Thoracic aorta endothelial cell (primary cell): ENCODE results near the gene CRYZ. TPM values are rescaled to one million over a fixed set of nuclear protein-coding genes. Genes with fewer than 3 reads are reported as not detected.

Experiments used
- total RNA-seq: library from RNA; depleted of rRNA; stranded (reverse); fragments of >200 nt; gene quantifications from 2 replicates; pipeline ENCODE4 v1.2.3, GENCODE V29; 2012

Gene CRYZ, protein sequence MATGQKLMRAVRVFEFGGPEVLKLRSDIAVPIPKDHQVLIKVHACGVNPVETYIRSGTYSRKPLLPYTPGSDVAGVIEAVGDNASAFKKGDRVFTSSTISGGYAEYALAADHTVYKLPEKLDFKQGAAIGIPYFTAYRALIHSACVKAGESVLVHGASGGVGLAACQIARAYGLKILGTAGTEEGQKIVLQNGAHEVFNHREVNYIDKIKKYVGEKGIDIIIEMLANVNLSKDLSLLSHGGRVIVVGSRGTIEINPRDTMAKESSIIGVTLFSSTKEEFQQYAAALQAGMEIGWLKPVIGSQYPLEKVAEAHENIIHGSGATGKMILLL
- total RNA-seq, result 46.0 and 49.3 TPM in 2 replicates

GRCh38 chr1:74732960-74733603 lies at the start of gene CRYZ, which contains the start of gene TYW3:
Gene CRYZ (minus strand): TSS chr1:74733050. CDS start chr1:74724821, 8,229 bp downstream.
Gene TYW3 (plus strand): TSS chr1:74733152. CDS start chr1:74733245, 93 bp downstream.

DNA sequence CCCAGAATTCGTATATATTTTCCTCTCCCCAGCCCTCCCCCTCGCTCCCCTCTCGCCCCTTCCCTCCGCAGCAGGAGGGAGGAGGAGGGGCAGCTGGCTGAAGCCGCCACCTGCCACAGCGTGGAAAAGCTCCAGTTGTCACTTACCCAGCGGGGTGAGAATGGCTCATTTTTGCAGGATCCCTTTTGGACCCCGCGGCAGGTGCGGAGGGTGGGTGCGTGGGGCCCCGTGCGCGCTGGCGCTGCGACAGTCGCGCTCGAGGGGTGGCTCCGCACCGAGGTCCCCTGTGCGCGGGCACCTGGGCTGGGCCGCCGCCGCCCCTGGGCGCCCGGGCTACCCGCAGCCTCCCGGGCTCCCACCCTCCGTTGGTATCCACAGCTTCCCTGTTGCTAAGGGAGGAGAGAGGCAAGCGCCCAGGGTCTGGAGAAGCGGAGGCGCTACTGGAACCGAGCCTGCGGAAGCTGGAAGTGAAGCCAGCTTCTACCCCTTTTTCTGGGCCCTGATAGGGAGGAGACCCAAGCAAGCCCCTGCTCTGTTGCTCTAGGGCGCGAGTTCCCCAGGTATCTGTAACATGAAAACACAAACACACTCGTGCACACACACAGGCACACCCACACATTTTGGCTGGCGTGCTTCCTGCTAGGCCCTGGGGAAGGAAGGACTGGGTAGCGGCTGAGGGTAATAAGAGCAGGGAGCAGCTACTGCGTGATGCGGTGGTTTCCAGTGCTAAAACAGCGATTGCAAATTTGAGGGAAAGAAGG lies 59.3 kb downstream of the CRYZ start, which contains the start of gene ERICH3:
Gene ERICH3 (minus strand): TSS at position 442 of the 761 bp plus-strand sequence. CDS start 273 bp downstream, at position 169.

Other genes starting within 250 kb of the CRYZ start
- not detected in 2 replicates for gene LRRC53, start 220.4 kb downstream of the CRYZ start, total RNA-seq
- not detected in 2 replicates for gene ERICH3, start 59.3 kb downstream of the CRYZ start, total RNA-seq
- 25.7 and 26.1 TPM in 2 replicates for gene TYW3, start 102 bp upstream of the CRYZ start, total RNA-seq